B cell (primary cell): Measurements from ENCODE around the gene ZFC3H1.

Experiments
- CTCF ChIP-seq: fragments of 200-600 bp; IDR thresholded peaks from one replicate; pipeline ENCODE4 v1.8.0; 2022; ENCODE audit warnings: antibody characterized with exemption, mild to moderate bottlenecking
- EZH2 ChIP-seq: IDR thresholded peaks from 2 replicates; pipeline ENCODE4 v1.6.1; 2012; ENCODE audit warnings: borderline replicate concordance, low read depth, mild to moderate bottlenecking, moderate library complexity, low read length; ENCODE audit not compliant: insufficient read depth, poor library complexity, severe bottlenecking

GRCh38 chr12:71662849-71663560 lies 643 bp downstream of the ZFC3H1 start:
- TF ChIP-seq CTCF (no peak), EZH2 (no peak)
